Measurements from ENCODE around the gene CDK19. TPM values are rescaled to one million over a fixed set of nuclear protein-coding genes. Genes with fewer than 3 reads are reported as not detected.

Gene CDK19
- polyA plus RNA-seq, 1 donor from 2014 or later, result 40.7 TPM

DNA sequence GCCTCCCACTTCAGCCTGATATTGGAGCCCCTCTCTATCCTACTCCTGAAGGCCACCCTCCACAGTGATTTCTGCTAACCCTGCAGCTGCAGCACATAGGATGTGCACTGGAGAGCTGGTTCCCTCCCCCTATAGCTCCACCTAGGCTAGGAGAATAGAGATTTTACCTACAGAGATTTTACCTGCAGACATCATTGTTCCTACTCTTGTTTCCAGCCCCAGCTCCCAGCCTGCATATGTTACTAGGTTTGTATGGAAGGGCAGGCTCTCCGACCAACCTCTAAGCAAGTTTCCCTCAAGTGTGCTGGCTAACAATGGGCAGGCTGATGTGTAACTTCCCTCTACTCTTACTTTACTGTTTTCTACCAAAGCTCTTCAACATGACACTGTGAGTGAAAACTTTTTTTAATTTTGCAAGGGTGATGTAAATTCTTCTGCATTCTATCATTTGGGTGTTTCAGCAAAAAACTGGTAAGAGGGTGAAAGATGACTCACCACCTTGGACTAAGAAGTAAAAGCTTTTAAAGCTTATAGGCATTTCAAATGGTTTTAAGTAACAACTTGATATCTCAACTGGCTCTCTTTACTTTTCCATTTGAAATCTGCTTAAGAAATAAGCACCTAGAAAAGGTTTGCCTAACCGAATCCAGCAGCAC is 106.8 kb downstream of the CDK19 start:
- Histone ChIP-seq H3K27me3 (ENCODE audit: insufficient read depth, low read depth, low read length) (no peaks in the 10 kb centered on the region), H3K9me2 (ENCODE audit: insufficient read depth, low read length) (no peaks in the 10 kb centered on the region), H3K9me3 (ENCODE audit: low read length) (no peaks in the 10 kb centered on the region), H4K20me1 (ENCODE audit: insufficient read depth) (no peaks in the 10 kb centered on the region), H3K27ac (ENCODE audit: low read length) (no peak overlapping the region), H3K4me3 (ENCODE audit: low read length) (no peak overlapping the region), H3K4me2 (ENCODE audit: low read length) (no peak overlapping the region), H2AFZ (ENCODE audit: low read depth, low read length) (no peak overlapping the region), H3F3A (ENCODE audit: insufficient read depth, low read length, poor library complexity, severe bottlenecking) (no peaks in the 10 kb centered on the region), H3K36me3 (ENCODE audit: insufficient read depth, low read length) (no peaks in the 10 kb centered on the region), H3K9ac (ENCODE audit: low read length) (no peak overlapping the region), H3K79me2 (replicated peaks; ENCODE audit: insufficient read depth, low read length) (no peaks in the 10 kb centered on the region)
- TF ChIP-seq EP300 (conservative IDR thresholded peaks at IDR 0.05; ENCODE audit: poor library complexity, severe bottlenecking) (no peak), EZH2 (IDR thresholded peaks at IDR 0.05; ENCODE audit: borderline replicate concordance, insufficient read depth, low read length, poor library complexity, severe bottlenecking) (no peak), RAD21 (conservative IDR thresholded peaks at IDR 0.05) (no peak), SMC3 (conservative IDR thresholded peaks at IDR 0.05; ENCODE audit: poor library complexity) (no peak), POLR2AphosphoS5 (IDR thresholded peaks at IDR 0.05) (no peak), MXI1 (conservative IDR thresholded peaks at IDR 0.05; ENCODE audit: poor library complexity, severe bottlenecking) (no peak), TAF1 (IDR thresholded peaks at IDR 0.05; ENCODE audit: low read depth) (no peak)
- TF ChIP-seq, protein P1, sequence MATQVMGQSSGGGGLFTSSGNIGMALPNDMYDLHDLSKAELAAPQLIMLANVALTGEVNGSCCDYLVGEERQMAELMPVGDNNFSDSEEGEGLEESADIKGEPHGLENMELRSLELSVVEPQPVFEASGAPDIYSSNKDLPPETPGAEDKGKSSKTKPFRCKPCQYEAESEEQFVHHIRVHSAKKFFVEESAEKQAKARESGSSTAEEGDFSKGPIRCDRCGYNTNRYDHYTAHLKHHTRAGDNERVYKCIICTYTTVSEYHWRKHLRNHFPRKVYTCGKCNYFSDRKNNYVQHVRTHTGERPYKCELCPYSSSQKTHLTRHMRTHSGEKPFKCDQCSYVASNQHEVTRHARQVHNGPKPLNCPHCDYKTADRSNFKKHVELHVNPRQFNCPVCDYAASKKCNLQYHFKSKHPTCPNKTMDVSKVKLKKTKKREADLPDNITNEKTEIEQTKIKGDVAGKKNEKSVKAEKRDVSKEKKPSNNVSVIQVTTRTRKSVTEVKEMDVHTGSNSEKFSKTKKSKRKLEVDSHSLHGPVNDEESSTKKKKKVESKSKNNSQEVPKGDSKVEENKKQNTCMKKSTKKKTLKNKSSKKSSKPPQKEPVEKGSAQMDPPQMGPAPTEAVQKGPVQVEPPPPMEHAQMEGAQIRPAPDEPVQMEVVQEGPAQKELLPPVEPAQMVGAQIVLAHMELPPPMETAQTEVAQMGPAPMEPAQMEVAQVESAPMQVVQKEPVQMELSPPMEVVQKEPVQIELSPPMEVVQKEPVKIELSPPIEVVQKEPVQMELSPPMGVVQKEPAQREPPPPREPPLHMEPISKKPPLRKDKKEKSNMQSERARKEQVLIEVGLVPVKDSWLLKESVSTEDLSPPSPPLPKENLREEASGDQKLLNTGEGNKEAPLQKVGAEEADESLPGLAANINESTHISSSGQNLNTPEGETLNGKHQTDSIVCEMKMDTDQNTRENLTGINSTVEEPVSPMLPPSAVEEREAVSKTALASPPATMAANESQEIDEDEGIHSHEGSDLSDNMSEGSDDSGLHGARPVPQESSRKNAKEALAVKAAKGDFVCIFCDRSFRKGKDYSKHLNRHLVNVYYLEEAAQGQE (IDR thresholded peaks at IDR 0.05; ENCODE audit: borderline replicate concordance), result no peak
- TF ChIP-seq, protein P2, sequence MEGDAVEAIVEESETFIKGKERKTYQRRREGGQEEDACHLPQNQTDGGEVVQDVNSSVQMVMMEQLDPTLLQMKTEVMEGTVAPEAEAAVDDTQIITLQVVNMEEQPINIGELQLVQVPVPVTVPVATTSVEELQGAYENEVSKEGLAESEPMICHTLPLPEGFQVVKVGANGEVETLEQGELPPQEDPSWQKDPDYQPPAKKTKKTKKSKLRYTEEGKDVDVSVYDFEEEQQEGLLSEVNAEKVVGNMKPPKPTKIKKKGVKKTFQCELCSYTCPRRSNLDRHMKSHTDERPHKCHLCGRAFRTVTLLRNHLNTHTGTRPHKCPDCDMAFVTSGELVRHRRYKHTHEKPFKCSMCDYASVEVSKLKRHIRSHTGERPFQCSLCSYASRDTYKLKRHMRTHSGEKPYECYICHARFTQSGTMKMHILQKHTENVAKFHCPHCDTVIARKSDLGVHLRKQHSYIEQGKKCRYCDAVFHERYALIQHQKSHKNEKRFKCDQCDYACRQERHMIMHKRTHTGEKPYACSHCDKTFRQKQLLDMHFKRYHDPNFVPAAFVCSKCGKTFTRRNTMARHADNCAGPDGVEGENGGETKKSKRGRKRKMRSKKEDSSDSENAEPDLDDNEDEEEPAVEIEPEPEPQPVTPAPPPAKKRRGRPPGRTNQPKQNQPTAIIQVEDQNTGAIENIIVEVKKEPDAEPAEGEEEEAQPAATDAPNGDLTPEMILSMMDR (IDR thresholded peaks at IDR 0.05; ENCODE audit: poor library complexity, severe bottlenecking), result no peak

DNA sequence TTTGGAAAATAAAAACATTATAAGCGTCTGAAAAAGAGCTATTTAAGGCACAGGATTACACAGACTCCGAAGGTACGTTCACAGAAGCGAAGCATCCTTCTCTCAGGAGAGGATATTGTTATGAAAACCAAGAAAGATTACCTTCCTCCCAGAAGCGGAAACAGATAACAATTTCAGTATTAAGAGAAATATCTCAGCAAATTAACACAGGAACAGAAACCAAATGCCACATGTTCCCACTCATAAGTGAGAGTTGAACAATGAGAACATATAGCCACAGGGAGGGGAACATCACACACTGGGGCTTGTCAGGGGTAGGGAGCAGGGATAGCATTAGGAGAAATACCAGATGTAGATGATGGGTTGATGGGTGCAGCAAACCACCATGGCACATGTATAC is 109.7 kb downstream of the CDK19 start:
- no peak overlapping the region for H3K4me3 ChIP-seq (ENCODE audit: low read length)
- H3K79me2 ChIP-seq (replicated peaks; ENCODE audit: insufficient read depth, low read length), result no peaks in the 10 kb centered on the region
- H3K36me3 ChIP-seq (ENCODE audit: insufficient read depth, low read length), result no peaks in the 10 kb centered on the region
- H3F3A ChIP-seq (ENCODE audit: insufficient read depth, low read length, poor library complexity, severe bottlenecking), result no peaks in the 10 kb centered on the region
- no peak overlapping the region for H3K4me2 ChIP-seq (ENCODE audit: low read length)
- H3K9ac ChIP-seq (ENCODE audit: low read length), result no peak overlapping the region
- H4K20me1 ChIP-seq (ENCODE audit: insufficient read depth), result no peaks in the 10 kb centered on the region
- H3K9me3 ChIP-seq (ENCODE audit: low read length), result no peaks in the 10 kb centered on the region
- H3K27me3 ChIP-seq (ENCODE audit: insufficient read depth, low read depth, low read length), result no peaks in the 10 kb centered on the region
- H3K27ac ChIP-seq (ENCODE audit: low read length), result no peak overlapping the region
- TF ChIP-seq TAF1 (IDR thresholded peaks at IDR 0.05; ENCODE audit: low read depth) (no peak), MXI1 (conservative IDR thresholded peaks at IDR 0.05; ENCODE audit: poor library complexity, severe bottlenecking) (no peak), EZH2 (IDR thresholded peaks at IDR 0.05; ENCODE audit: borderline replicate concordance, insufficient read depth, low read length, poor library complexity, severe bottlenecking) (no peak), POLR2AphosphoS5 (IDR thresholded peaks at IDR 0.05) (no peak), SMC3 (conservative IDR thresholded peaks at IDR 0.05; ENCODE audit: poor library complexity) (no peak), EP300 (conservative IDR thresholded peaks at IDR 0.05; ENCODE audit: poor library complexity, severe bottlenecking) (no peak), RAD21 (conservative IDR thresholded peaks at IDR 0.05) (no peak)
- TF ChIP-seq, protein P1 (IDR thresholded peaks at IDR 0.05; ENCODE audit: borderline replicate concordance), result no peak
- TF ChIP-seq, protein P2 (IDR thresholded peaks at IDR 0.05; ENCODE audit: poor library complexity, severe bottlenecking), result no peak
- H3K9me2 ChIP-seq (ENCODE audit: insufficient read depth, low read length), result no peaks in the 10 kb centered on the region
- H2AFZ ChIP-seq (ENCODE audit: low read depth, low read length), result no peak overlapping the region

All from neural cell (in vitro differentiated cells).